K562 (cell line): ENCODE results near the gene ATP12A. TPM values are rescaled to one million over a fixed set of nuclear protein-coding genes. Genes with fewer than 3 reads are reported as not detected.

Source experiments
- ATAC-seq: fragments of 200-7000 bp; cut with Tn5 transposase; 3 replicates; pipeline ENCODE4 v1.9.1; 2020; ENCODE audit warnings: moderate library complexity
- BruUV-seq: library from RNA; stranded (reverse); fragments of 400-500 nt; replicated peaks from 2 replicates; lab custom pipeline; 2021; lab: Mats Ljungman, UMichigan
- CTCF ChIA-PET: fragments of 300-600 bp; formaldehyde crosslinking; extraction: SDS; loops from one replicate; lab custom pipeline; 2021; ENCODE audit warnings: low intra/inter-chr PET ratio; lab: Yijun Ruan, JAX
- POLR2A ChIA-PET: fragments of 300-600, 350-650 bp; sonication (Branson Sonifier 250); formaldehyde crosslinking; extraction: SDS; loops from one replicate; lab custom pipeline; 2021; ENCODE audit warnings: antibody characterized with exemption, inconsistent platforms; lab: Yijun Ruan, JAX
- DNase-seq, 4 experiments: peaks; one replicate each; pipeline versions ENCODE4 v3.0.0 to v3.0.0-alpha.2; 2011 to 2018; ENCODE audit warnings: low spot score in 3 of 4, mixed read lengths in 3 of 4; ENCODE audit errors: extremely low read depth in 1 of 4
- FAIRE-seq: peaks from 2 replicates; lab custom pipeline; 2011; peaks lifted over from hg19 to GRCh38; lab: Jason Lieb, UNC
- H2AFZ ChIP-seq: 2 replicates; pipeline ENCODE4 v1.6.0; 2011; ENCODE audit warnings: low read depth, low read length, control low read depth, inconsistent platforms
- H3K27ac ChIP-seq: fragments of 200-600 bp; 3 replicates; pipeline ENCODE4 v1.8.0; 2011; ENCODE audit warnings: low read depth, mild to moderate bottlenecking, control low read depth, inconsistent platforms, low read length, moderate library complexity, mixed read lengths; ENCODE audit errors: extremely low read depth
- H3K27me3 ChIP-seq, 2 experiments: fragments of 300-600 bp in 1 of 2; 2 replicates in 1 of 2; 3 replicates in 1 of 2; pipeline versions ENCODE4 v1.6.0 to v1.8.0; 2011; ENCODE audit warnings: inconsistent platforms in 2 of 2, low read length in 2 of 2, mild to moderate bottlenecking in 1 of 2, mixed read lengths in 1 of 2, moderate library complexity in 1 of 2; ENCODE audit not compliant: control insufficient read depth in 2 of 2, insufficient read depth in 2 of 2
- H3K36me3 ChIP-seq: fragments of 300-600 bp; 3 replicates; pipeline ENCODE4 v1.8.0; 2011; ENCODE audit warnings: mild to moderate bottlenecking, low read length, inconsistent platforms; ENCODE audit not compliant: control insufficient read depth, insufficient read depth
- H3K4me1 ChIP-seq, 2 experiments: fragments of 200-600 bp in 1 of 2; replicated peaks in 1 of 2; 2 replicates in 1 of 2; 3 replicates in 1 of 2; pipeline versions ENCODE4 v1.5.1 to v1.8.0; 2011; ENCODE audit warnings: inconsistent platforms in 2 of 2, low read length in 2 of 2, mild to moderate bottlenecking in 1 of 2, mixed read lengths in 1 of 2, moderate library complexity in 1 of 2; ENCODE audit not compliant: control insufficient read depth in 2 of 2, insufficient read depth in 2 of 2
- H3K4me2 ChIP-seq: 2 replicates; pipeline ENCODE4 v1.6.1; 2011; ENCODE audit warnings: low read length, control low read depth, inconsistent platforms, mixed read lengths; ENCODE audit not compliant: insufficient read depth
- H3K4me3 ChIP-seq: fragments of 200-600 bp; sonication (generic), shearing (Covaris generic); 2 replicates; pipeline ENCODE4 v1.5.1; 2016; ENCODE audit warnings: control low read depth, inconsistent platforms
- H3K79me2 ChIP-seq: fragments of 200-600 bp; 3 replicates; pipeline ENCODE4 v1.8.0; 2011; ENCODE audit warnings: low read length, inconsistent platforms; ENCODE audit not compliant: control insufficient read depth, insufficient read depth
- H3K9ac ChIP-seq, 2 experiments: 2 replicates each; pipeline versions ENCODE4 v1.6.0 to v1.6.1; 2011; ENCODE audit warnings: low read depth in 2 of 2, low read length in 2 of 2, control low read depth in 1 of 2, inconsistent platforms in 1 of 2, mild to moderate bottlenecking in 1 of 2, mixed read lengths in 1 of 2; ENCODE audit not compliant: insufficient read depth in 1 of 2
- H3K9me1 ChIP-seq: one replicate; pipeline ENCODE4 v1.6.0; 2011; ENCODE audit warnings: inconsistent platforms, mild to moderate bottlenecking, low read length, moderate library complexity; ENCODE audit not compliant: control insufficient read depth, insufficient read depth
- H3K9me3 ChIP-seq: replicated peaks from 2 replicates; pipeline ENCODE4 v1.5.1; 2011; ENCODE audit warnings: low read depth, low read length, inconsistent platforms; ENCODE audit not compliant: control insufficient read depth, insufficient read depth
- H4K20me1 ChIP-seq: replicated peaks from 2 replicates; pipeline ENCODE4 v1.6.1; 2011; ENCODE audit warnings: low read length, inconsistent platforms, mixed read lengths; ENCODE audit not compliant: control insufficient read depth, insufficient read depth
- ATF7 ChIP-seq: fragments of 450-650 bp; IDR thresholded peaks from 2 replicates; pipeline ENCODE4 v1.7.1; 2014; ENCODE audit warnings: mild to moderate bottlenecking, moderate library complexity
- CBFA2T3 ChIP-seq: fragments of 450-650 bp; IDR thresholded peaks from 2 replicates; pipeline ENCODE4 v1.6.1; 2017
- CEBPB ChIP-seq: fragments of 450-650 bp; IDR thresholded peaks from 2 replicates; pipeline ENCODE4 v1.6.1; 2016; ENCODE audit warnings: missing genetic modification characterization, missing compliant biosample characterization
- CHD1 ChIP-seq: fragments of 200-600 bp; sonication (generic); IDR thresholded peaks from one replicate; pipeline ENCODE4 v1.6.1; 2012; ENCODE audit warnings: mild to moderate bottlenecking, moderate library complexity, low read length, inconsistent platforms
- DMBX1 ChIP-seq: fragments of 250-450 bp; sonication (Bioruptor Pico); IDR thresholded peaks from 2 replicates; pipeline ENCODE4 v1.8.0; 2022; ENCODE audit warnings: inconsistent platforms, mild to moderate bottlenecking, moderate library complexity, borderline replicate concordance
- EHMT2 ChIP-seq: fragments of 450-650 bp; IDR thresholded peaks from 2 replicates; pipeline ENCODE4 v1.6.1; 2018; ENCODE audit warnings: antibody characterized with exemption
- HLTF ChIP-seq: fragments of 450-650 bp; IDR thresholded peaks from 2 replicates; pipeline ENCODE4 v1.6.1; 2016
- PHB ChIP-seq: fragments of 250-450 bp; sonication (Bioruptor Pico); IDR thresholded peaks from 2 replicates; pipeline ENCODE4 v1.5.0; 2021
- TARDBP ChIP-seq: fragments of 450-650 bp; IDR thresholded peaks from 2 replicates; pipeline ENCODE4 v1.6.1; 2016
- TCF7L2 ChIP-seq: fragments of 150-350 bp; IDR thresholded peaks from 2 replicates; pipeline ENCODE4 v1.6.1; 2016; ENCODE audit warnings: low read depth, mild to moderate bottlenecking, low read length, moderate library complexity
- TFAM ChIP-seq: fragments of 250-450 bp; sonication (Bioruptor Pico); conservative IDR thresholded peaks from 2 replicates; pipeline ENCODE4 v1.5.0; 2021; ENCODE audit warnings: mild to moderate bottlenecking, moderate library complexity
- YY1 ChIP-seq, 3 experiments: IDR thresholded peaks; 2 replicates each; pipeline ENCODE4 v1.6.1; 2011; ENCODE audit warnings: low read length in 2 of 3, mild to moderate bottlenecking in 2 of 3, moderate library complexity in 2 of 3, borderline replicate concordance in 1 of 3, control low read depth in 1 of 3, low read depth in 1 of 3; ENCODE audit not compliant: insufficient read depth in 3 of 3, insufficient replicate concordance in 2 of 3, control insufficient read depth in 1 of 3, insufficient read length in 1 of 3; ENCODE audit errors: extremely low read depth in 1 of 3
- WGBS: fragments of 100-300 bp; shearing (Covaris generic); methylation state at CpG from one replicate; pipeline ENCODE4 v1.1.6; 2016; ENCODE audit warnings: low coverage, mixed read lengths; ENCODE audit not compliant: insufficient coverage; ENCODE audit errors: missing lambda C conversion rate; 5-methylcytosine and 5-hydroxymethylcytosine counted together
- in situ Hi-C: fragments of 300-500 bp; cut with MboI; formaldehyde crosslinking; loops from 4 replicates; pipeline ENCODE4 v1.15.0; 2018; ENCODE audit warnings: inconsistent platforms, mixed read lengths
- intact Hi-C: fragments of 100-400 bp; cut with micrococcal nuclease; formaldehyde crosslinking; loops from 2 replicates; pipeline ENCODE4 v1.14.2; 2022
- polyA plus RNA-seq, 8 experiments: library from polyadenylated mRNA; depleted of rRNA in 4 of 8; stranded (reverse) in 5 of 8; unstranded in 3 of 8; fragments of >200 nt; fragmentation: Nextera tagmentation in 2 of 8; fragmentation: Illumina TruSeq in 1 of 8; extraction: Ambion mirVana in 2 of 8; extraction: Trizol in 1 of 8; gene quantifications; 2 replicates each; pipeline versions ENCODE4 v1.2.1 to v1.2.3, GENCODE V29; 2011 to 2014; ENCODE audit warnings: inconsistent platforms in 1 of 8, missing spikeins in 1 of 8
- total RNA-seq, 7 experiments: library from RNA; depleted of rRNA in 6 of 7; stranded (reverse); fragments of >200 nt in 6 of 7; fragmentation: Illumina TruSeq in 2 of 7; extraction: Trizol in 2 of 7; gene quantifications; 2 replicates each; pipeline versions ENCODE4 v1.2.1 to v1.2.3, GENCODE V29; 2011 to 2021; ENCODE audit warnings: low replicate concordance in 1 of 7

Gene ATP12A
- total and polyA plus RNA-seq, 9 of the 15 experiments (the other 6 are each of a cell fraction or from before 2014, with no cell fraction given), result not detected

DNA sequence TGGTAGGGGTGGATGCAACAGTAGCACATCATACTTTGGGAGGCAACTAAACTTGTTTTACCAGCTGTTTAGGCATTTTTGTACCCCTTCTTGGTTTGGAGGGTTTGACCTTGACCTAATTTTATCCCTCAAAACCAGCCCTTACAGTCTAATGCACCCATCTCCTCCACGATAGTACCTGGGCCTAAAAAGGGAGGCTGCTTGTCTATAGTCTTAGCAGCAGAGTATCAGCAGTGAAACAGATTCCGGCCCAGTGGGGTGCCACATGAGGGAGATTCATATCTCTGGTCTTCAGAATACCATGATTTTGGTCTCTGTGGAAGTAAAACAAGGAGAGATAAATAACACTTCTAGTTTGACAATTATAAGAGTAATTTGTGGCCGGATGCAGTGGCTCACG, 39.5 kb upstream of the ATP12A start:
- H3K9ac ChIP-seq, result no peak overlapping the region
- no peak overlapping the region for H3K27ac ChIP-seq
- intact Hi-C loops (no loop called here), in situ Hi-C loops (no loop called here)
- no peaks in the 10 kb centered on the region for H3K36me3 ChIP-seq
- WGBS, result 3% methylated on average over 4 of the region's 4 CpGs
- ChIA-PET POLR2A (no interaction called here), CTCF (no interaction called here)
- H2AFZ ChIP-seq, result no peak overlapping the region
- TF ChIP-seq CBFA2T3 (peak; percentile 21; the same call in 1 of the 2 replicates), PHB (CRISPR knock-in tag) (no peak)
- FAIRE-seq (no peak), ATAC-seq (no peak), DNase-seq (no peak)
- no peaks in the 10 kb centered on the region for H3K9me3 ChIP-seq
- H3K27me3 ChIP-seq, result peaks cover 0 to 6% of the 10 kb centered on the region in 2 experiments; a peak in 1 of 5 replicates
- no peaks in the 10 kb centered on the region for H4K20me1 ChIP-seq
- H3K79me2 ChIP-seq, result no peaks in the 10 kb centered on the region
- no peaks in the 10 kb centered on the region for H3K9me1 ChIP-seq
- 0 out of 5 replicates have a peak, but pooled peaks cover 0 to 4% of the 10 kb centered on the region in 2 experiments for H3K4me1 ChIP-seq
- no peak overlapping the region for H3K4me3 ChIP-seq
- no peak overlapping the region for H3K4me2 ChIP-seq
- no TSS peak for BruUV-seq

DNA sequence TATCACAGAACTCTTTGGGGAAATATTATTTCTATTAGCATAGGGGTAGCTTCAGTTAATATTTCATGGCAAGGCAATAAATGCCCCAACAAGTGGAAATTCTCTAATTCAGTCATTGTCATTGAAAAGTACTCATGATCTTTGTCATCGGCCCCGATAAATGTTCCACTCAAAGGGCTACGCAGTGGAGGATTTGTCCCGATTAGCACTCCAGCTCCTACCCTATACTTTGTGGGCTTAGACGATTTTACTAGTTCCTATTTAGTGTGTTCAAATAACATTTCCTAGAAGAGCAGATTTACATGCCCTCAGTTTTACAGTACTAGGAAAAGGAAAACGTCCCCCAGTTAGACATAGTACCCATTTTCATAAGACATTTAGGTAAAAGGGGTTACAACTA, 38.0 kb upstream of the ATP12A start:
- no peaks in the 10 kb centered on the region for H3K79me2 ChIP-seq
- ChIA-PET POLR2A (no interaction called here), CTCF (no interaction called here)
- H3K4me1 ChIP-seq, result 0 out of 5 replicates have a peak, but pooled peaks cover 0 to 4% of the 10 kb centered on the region in 2 experiments
- TF ChIP-seq TFAM (CRISPR knock-in tag) (no peak), TCF7L2 (no peak), CHD1 (no peak), YY1 (IDR thresholded peaks at IDR 0.05; ENCODE audit: borderline replicate concordance in 1 of 3, control insufficient read depth in 1 of 3, extremely low read depth in 1 of 3, insufficient read depth in 3 of 3, insufficient read length in 1 of 3, insufficient replicate concordance in 2 of 3, low read depth in 1 of 3, low read length in 2 of 3) (no peak), TARDBP (no peak), EHMT2 (no peak), HLTF (no peak), CEBPB (tag) (no peak), DMBX1 (CRISPR knock-in tag) (no peak), ATF7 (no peak)
- intact Hi-C loops (no loop called here), in situ Hi-C loops (no loop called here)
- H3K4me2 ChIP-seq, result no peak overlapping the region
- no peak for DNase-seq
- H3K4me3 ChIP-seq, result no peak overlapping the region
- no peaks in the 10 kb centered on the region for H4K20me1 ChIP-seq
- no peaks in the 10 kb centered on the region for H3K27me3 ChIP-seq
- no peak for FAIRE-seq
- no TSS peak for BruUV-seq
- WGBS, result 8% methylated on average over 5 of the region's 6 CpGs
- H3K36me3 ChIP-seq, result no peaks in the 10 kb centered on the region
- no peak overlapping the region for H2AFZ ChIP-seq
- no peak overlapping the region for H3K9ac ChIP-seq
- no peaks in the 10 kb centered on the region for H3K9me3 ChIP-seq
- H3K9me1 ChIP-seq, result no peaks in the 10 kb centered on the region
- H3K27ac ChIP-seq, result no peak overlapping the region
- ATAC-seq, result no peak
